ENCODE measurements around the gene NEUROG3.

Gene NEUROG3

GRCh38 chr10:69573056-69573806, at the start of gene NEUROG3:
TSS of gene NEUROG3 (minus strand) at chr10:69573422. CDS start at chr10:69573043, 379 bp downstream.
- no peak for DNase-seq (ENCODE audit: low read depth)

GRCh38 chr10:69620625-69621024, 47.4 kb upstream of the NEUROG3 start:
- DNase-seq (ENCODE audit: low read depth): no peak

- DNase-seq (ENCODE audit: low read depth): no peak
Observed at GRCh38 chr10:69619626-69620025, 46.4 kb upstream of the NEUROG3 start.

- DNase-seq (ENCODE audit: low read depth): no peak
Observed at GRCh38 chr10:69618746-69619145, 45.5 kb upstream of the NEUROG3 start.

GRCh38 chr10:69616358-69616757, 43.1 kb upstream of the NEUROG3 start:
- DNase-seq (ENCODE audit: low read depth): no peak

- DNase-seq (ENCODE audit: low read depth): no peak
Observed at GRCh38 chr10:69614130-69614529, 40.9 kb upstream of the NEUROG3 start.

GRCh38 chr10:69612760-69613159, 39.5 kb upstream of the NEUROG3 start:
- no peak for DNase-seq (ENCODE audit: low read depth)

GRCh38 chr10:69609077-69609476, 35.9 kb upstream of the NEUROG3 start:
- no peak for DNase-seq (ENCODE audit: low read depth)

- no peak for DNase-seq (ENCODE audit: low read depth)
Observed at GRCh38 chr10:69600761-69601330, 27.6 kb upstream of the NEUROG3 start.

- no peak for DNase-seq (ENCODE audit: low read depth)
Observed at GRCh38 chr10:69588358-69588757, 15.1 kb upstream of the NEUROG3 start.

- no peak for DNase-seq (ENCODE audit: low read depth)
Observed at GRCh38 chr10:69584624-69585023, 11.4 kb upstream of the NEUROG3 start.

- no peak for DNase-seq (ENCODE audit: low read depth)
Observed at GRCh38 chr10:69583106-69583505, 9.9 kb upstream of the NEUROG3 start.

GRCh38 chr10:69580435-69580834, 7.2 kb upstream of the NEUROG3 start:
- no peak for DNase-seq (ENCODE audit: low read depth)

GRCh38 chr10:69579464-69580060, 6.3 kb upstream of the NEUROG3 start:
- no peak for DNase-seq (ENCODE audit: low read depth)

GRCh38 chr10:69578508-69578991, 5.3 kb upstream of the NEUROG3 start:
- no peak for DNase-seq (ENCODE audit: low read depth)

GRCh38 chr10:69577268-69578232, 4.3 kb upstream of the NEUROG3 start:
- no peak for DNase-seq (ENCODE audit: low read depth)

- no peak for DNase-seq (ENCODE audit: low read depth)
Observed at GRCh38 chr10:69576334-69577011, 3.3 kb upstream of the NEUROG3 start.

GRCh38 chr10:69575164-69575722, 2.0 kb upstream of the NEUROG3 start:
- no peak for DNase-seq (ENCODE audit: low read depth)

- no peak for DNase-seq (ENCODE audit: low read depth)
Observed at GRCh38 chr10:69574571-69574978, 1.4 kb upstream of the NEUROG3 start.

GRCh38 chr10:69572159-69573055, 815 bp downstream of the NEUROG3 start:
- DNase-seq (ENCODE audit: low read depth): no peak

Measured in stimulated activated CD8-positive, alpha-beta memory T cell treated with anti-CD3 and anti-CD28 coated beads, Interleukin-12 subunit alpha, Interleukin-12 subunit beta, amount 100 ng/mL, for 4 hours (primary cell).